HL-60 (cell line): ENCODE results near the gene SMTNL2.

Experiments
- GABPA ChIP-seq: IDR thresholded peaks from 2 replicates; pipeline ENCODE4 v1.6.1; 2012; ENCODE audit warnings: low read depth
- POLR2AphosphoS5 ChIP-seq: IDR thresholded peaks from 2 replicates; pipeline ENCODE4 v1.6.1; 2012; ENCODE audit warnings: low read depth
- REST ChIP-seq: IDR thresholded peaks from 2 replicates; pipeline ENCODE4 v1.6.1; 2012; ENCODE audit warnings: low read depth; ENCODE audit not compliant: insufficient replicate concordance
- SPI1 ChIP-seq: IDR thresholded peaks from 2 replicates; pipeline ENCODE4 v1.6.1; 2012; ENCODE audit warnings: low read depth, mild to moderate bottlenecking, borderline replicate concordance
- TF ChIP-seq, protein P1 (sequence below): IDR thresholded peaks from one replicate; pipeline ENCODE4 v1.5.1; 2011; ENCODE audit warnings: low read length, control low read depth, inconsistent platforms; ENCODE audit not compliant: insufficient read depth

DNA sequence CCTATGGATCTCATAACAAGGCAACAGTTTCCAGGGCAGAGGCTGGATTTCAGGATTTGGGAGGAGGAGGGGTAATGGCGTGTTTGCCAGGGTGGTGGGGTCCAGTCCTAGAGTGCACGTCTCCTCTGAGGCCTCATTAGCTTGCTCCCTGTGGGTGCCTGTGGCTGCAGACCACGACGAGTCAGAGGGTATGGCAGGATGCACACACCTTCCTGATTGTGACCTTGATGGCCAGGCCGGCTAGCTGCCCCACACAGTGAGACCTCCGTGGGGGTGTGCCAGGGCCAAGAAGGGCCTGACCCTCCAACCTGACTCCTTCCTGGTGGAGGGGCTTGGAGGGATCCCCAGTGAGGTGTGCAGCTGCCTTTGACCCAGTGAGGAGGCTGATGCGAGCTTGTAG lies 4.0 kb upstream of the SMTNL2 start:
- TF ChIP-seq POLR2AphosphoS5 = no peak
- TF ChIP-seq, protein P1, sequence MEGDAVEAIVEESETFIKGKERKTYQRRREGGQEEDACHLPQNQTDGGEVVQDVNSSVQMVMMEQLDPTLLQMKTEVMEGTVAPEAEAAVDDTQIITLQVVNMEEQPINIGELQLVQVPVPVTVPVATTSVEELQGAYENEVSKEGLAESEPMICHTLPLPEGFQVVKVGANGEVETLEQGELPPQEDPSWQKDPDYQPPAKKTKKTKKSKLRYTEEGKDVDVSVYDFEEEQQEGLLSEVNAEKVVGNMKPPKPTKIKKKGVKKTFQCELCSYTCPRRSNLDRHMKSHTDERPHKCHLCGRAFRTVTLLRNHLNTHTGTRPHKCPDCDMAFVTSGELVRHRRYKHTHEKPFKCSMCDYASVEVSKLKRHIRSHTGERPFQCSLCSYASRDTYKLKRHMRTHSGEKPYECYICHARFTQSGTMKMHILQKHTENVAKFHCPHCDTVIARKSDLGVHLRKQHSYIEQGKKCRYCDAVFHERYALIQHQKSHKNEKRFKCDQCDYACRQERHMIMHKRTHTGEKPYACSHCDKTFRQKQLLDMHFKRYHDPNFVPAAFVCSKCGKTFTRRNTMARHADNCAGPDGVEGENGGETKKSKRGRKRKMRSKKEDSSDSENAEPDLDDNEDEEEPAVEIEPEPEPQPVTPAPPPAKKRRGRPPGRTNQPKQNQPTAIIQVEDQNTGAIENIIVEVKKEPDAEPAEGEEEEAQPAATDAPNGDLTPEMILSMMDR = no peak
- no peak for TF ChIP-seq REST
- TF ChIP-seq GABPA = no peak
- no peak for TF ChIP-seq SPI1
